Sigmoid colon (tissue), 7 donors: ENCODE measurements around the gene IQCE. TPM values are rescaled to one million over a fixed set of nuclear protein-coding genes. Genes with fewer than 3 reads are reported as not detected.

Experiments
- DNase-seq: peaks from one replicate; pipeline ENCODE4 v3.0.0-alpha.2; 2019
- H3K27ac ChIP-seq, 4 donors: fragments of 200-600 bp; sonication (generic); one replicate each; pipeline ENCODE4 v1.5.1; 2016 to 2019; ENCODE audit warnings: mild to moderate bottlenecking in 1 of 4
- H3K27me3 ChIP-seq, 3 donors: fragments of 200-600 bp; sonication (generic); one replicate each; pipeline ENCODE4 v1.5.1; 2019; ENCODE audit warnings: mild to moderate bottlenecking in 1 of 3
- H3K36me3 ChIP-seq, 4 donors: fragments of 200-600 bp; sonication (generic); one replicate each; pipeline ENCODE4 v1.5.1; 2016 to 2019
- H3K4me1 ChIP-seq, 4 donors: fragments of 200-600 bp; sonication (generic); one replicate each; pipeline ENCODE4 v1.5.1; 2017 to 2019
- H3K4me3 ChIP-seq, 4 donors: fragments of 200-600 bp; sonication (generic); one replicate each; pipeline ENCODE4 v1.5.1; 2017 to 2019; ENCODE audit warnings: mild to moderate bottlenecking in 2 of 4, moderate library complexity in 1 of 4
- H3K9me3 ChIP-seq, 4 donors: fragments of 200-600 bp in 3 of 4; sonication (generic) in 3 of 4; one replicate each; pipeline versions ENCODE4 v1.5.1 to v1.6.1; 2013 to 2019
- CTCF ChIP-seq, 4 experiments: fragments of 450-650 bp in 3 of 4; fragments of 200-600 bp in 1 of 4; IDR thresholded peaks; one replicate each; pipeline ENCODE4 v1.5.1; 2016 to 2019; ENCODE audit warnings: antibody characterized with exemption in 4 of 4, mild to moderate bottlenecking in 3 of 4, moderate library complexity in 2 of 4
- EP300 ChIP-seq, 4 donors: sonication (generic); formaldehyde crosslinking; IDR thresholded peaks; one replicate each; pipeline ENCODE4 v1.6.1; 2017; ENCODE audit warnings: antibody characterized with exemption in 4 of 4
- POLR2A ChIP-seq, 2 donors: fragments of 450-650 bp; IDR thresholded peaks; one replicate each; pipeline ENCODE4 v1.6.1; 2016; ENCODE audit warnings: antibody characterized with exemption in 2 of 2, mild to moderate bottlenecking in 2 of 2, moderate library complexity in 2 of 2
- POLR2AphosphoS5 ChIP-seq, 4 donors: sonication (generic); formaldehyde crosslinking; IDR thresholded peaks; one replicate each; pipeline ENCODE4 v1.6.1; 2017; ENCODE audit warnings: antibody characterized with exemption in 4 of 4
- whole genome bisulfite sequencing, 2 donors: extraction: QIAGEN DNeasy Blood & Tissue Kit; methylation state at CpG; one replicate each; pipeline ENCODE4 v1.1.7; 2013; 5-methylcytosine and 5-hydroxymethylcytosine counted together
- intact Hi-C: fragments of 100-400 bp; cut with DNase I; formaldehyde crosslinking; loops from one replicate; pipeline ENCODE4 v1.15.1; 2023
- polyA plus RNA-seq, 3 donors: library from polyadenylated mRNA; stranded (reverse); fragments of 200-250 nt; gene quantifications; one replicate each; pipeline ENCODE4 v1.2.3, GENCODE V29; 2013
- total RNA-seq, 4 donors: library from RNA; depleted of rRNA; stranded (reverse); fragments of >200 nt; gene quantifications; one replicate each; pipeline ENCODE4 v1.1.0, GENCODE V29; 2016
- donor health status: healthy with polysubstance abuse.
- donor health status: Bipolar disorder and iron deficiency.
- donor health status: healthy.

Gene IQCE
- total and polyA plus RNA-seq, 7 donors: 6.4 to 22.4 (median 9.6) TPM

DNA sequence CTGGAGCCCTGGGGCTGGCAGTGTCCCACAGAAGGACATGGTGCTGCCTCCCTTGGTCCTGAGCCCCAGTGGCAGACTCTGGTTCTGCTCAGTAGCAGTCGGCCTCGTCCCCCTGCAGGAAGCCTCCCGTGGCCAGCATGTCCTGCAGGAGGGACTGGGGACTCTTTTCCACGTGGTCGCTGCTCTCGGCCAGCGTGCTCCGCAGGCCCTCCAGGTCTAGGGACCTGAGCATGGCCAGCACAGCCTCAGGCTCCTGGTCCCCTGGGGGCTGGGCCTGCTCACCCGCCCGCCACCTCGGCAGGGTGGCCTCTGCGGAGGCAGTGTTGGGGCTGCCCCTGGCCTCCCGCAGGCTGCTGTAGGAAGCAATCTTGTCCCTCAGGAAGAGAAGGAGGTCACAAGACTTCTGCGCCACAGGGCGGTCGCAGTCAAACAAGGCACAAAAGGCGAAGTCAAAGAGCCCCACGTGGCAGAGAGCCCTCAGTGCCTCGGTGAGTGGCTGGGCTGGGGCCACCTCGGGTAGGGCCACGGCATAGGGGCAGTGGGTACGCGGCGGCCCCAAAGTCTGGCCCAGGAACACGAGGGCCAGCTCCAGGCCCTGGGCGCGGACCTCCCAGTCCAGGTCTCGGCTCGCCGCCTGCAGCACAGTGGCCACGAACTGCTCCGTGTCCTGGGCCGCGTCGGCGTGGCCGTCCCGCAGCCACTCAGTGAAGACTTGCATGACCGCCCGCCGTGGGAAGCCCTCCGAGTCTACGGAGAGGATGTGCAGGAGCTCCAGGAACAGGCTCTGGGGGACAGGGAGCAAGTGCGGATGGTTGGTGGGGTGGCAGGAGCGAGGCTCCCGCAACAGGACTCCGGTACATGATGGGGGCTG lies 20.6 kb upstream of the IQCE start:
- Histone ChIP-seq H3K27ac (no peak overlapping the region), H3K27me3 (no peaks in the 10 kb centered on the region), H3K36me3 (peaks cover 0 to 53% (median 34%) of the 10 kb centered on the region in 4 donors), H3K4me1 (no peaks in the 10 kb centered on the region), H3K9me3 (no peaks in the 10 kb centered on the region), H3K4me3 (no peak overlapping the region)
- 92 to 94% methylated on average over 47 of the region's 47 CpGs for WGBS, 2 donors
- TF ChIP-seq POLR2A (IDR thresholded peaks at IDR 0.05) (no peak), CTCF (IDR thresholded peaks at IDR 0.05) (no peak)
- intact Hi-C loops: no loop called here
- DNase-seq: peak; percentile 65

DNA sequence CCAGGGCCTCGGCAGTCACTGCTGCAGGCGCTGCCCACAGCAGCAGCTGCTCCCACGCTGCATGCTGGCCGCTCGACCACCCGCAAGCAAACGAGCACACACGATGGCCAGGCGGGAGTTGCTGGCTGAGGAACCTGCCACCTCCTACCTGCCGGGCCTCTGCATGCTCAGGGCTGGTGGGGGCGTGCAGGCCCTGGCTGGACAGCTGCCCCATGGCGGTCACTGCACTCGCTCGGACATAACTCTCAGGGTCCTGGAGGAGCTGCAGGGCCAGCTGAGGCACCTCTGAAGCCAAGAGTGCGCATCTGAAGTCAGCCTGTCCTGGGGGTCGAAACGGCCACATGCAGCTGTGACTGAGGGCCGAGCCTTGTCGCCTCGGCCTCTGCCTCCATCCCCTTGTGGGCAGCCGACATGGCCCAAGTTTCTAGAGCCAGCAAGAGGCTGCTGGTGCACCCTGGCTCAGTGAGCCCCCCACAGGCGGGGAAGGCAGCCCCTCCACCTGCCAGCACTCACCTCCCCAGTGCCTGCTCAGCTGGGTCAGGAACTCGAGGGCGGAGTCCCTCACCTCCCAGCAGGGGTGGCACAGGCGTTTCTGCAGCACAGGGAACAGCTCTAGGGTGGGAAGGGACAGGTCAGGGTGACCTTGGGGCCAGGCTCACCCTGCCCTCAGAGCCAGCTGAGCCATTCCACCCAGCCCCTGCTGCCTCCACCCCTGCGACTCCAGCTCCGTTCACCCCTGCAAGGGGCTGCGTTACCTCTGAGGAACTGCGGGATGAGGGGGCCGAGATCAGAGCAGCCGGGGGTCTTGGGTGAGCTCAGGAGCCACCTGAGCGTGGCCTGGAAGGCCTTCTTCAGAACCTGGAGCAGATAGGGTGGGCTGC lies 19.5 kb upstream of the IQCE start:
- no peak for TF ChIP-seq POLR2AphosphoS5 (IDR thresholded peaks at IDR 0.05)
- TF ChIP-seq EP300 (IDR thresholded peaks at IDR 0.05): no peak
- no peak for TF ChIP-seq POLR2A (IDR thresholded peaks at IDR 0.05)
- no peak for TF ChIP-seq CTCF (IDR thresholded peaks at IDR 0.05)
- Histone ChIP-seq H3K9me3 (no peaks in the 10 kb centered on the region), H3K4me1 (no peaks in the 10 kb centered on the region), H3K27ac (no peak overlapping the region), H3K27me3 (no peaks in the 10 kb centered on the region), H3K4me3 (no peak overlapping the region), H3K36me3 (peaks cover 0 to 64% (median 42%) of the 10 kb centered on the region in 4 donors)
- 92% methylated on average over 32 of the region's 32 CpGs for WGBS, 2 donors
- peak; percentile 55 for DNase-seq
- intact Hi-C loops: no loop called here

- DNase-seq: no peak
- peaks cover 0 to 72% (median 48%) of the 10 kb centered on the region in 4 donors for H3K36me3 ChIP-seq
- no peak for TF ChIP-seq POLR2AphosphoS5 (IDR thresholded peaks at IDR 0.05)
- TF ChIP-seq POLR2A (IDR thresholded peaks at IDR 0.05): no peak
- no peak for TF ChIP-seq CTCF (IDR thresholded peaks at IDR 0.05)
- no peak for TF ChIP-seq EP300 (IDR thresholded peaks at IDR 0.05)
- H3K4me1 ChIP-seq: no peaks in the 10 kb centered on the region
- WGBS, 2 donors: 92 to 94% methylated on average over 7 of the region's 7 CpGs
- no peaks in the 10 kb centered on the region for H3K9me3 ChIP-seq
- no peaks in the 10 kb centered on the region for H3K27me3 ChIP-seq
- no peak overlapping the region for H3K27ac ChIP-seq
- H3K4me3 ChIP-seq: no peak overlapping the region
- intact Hi-C loops: no loop called here
Measured at GRCh38 chr7:2540133-2540532, 18.6 kb upstream of the IQCE start.

DNA sequence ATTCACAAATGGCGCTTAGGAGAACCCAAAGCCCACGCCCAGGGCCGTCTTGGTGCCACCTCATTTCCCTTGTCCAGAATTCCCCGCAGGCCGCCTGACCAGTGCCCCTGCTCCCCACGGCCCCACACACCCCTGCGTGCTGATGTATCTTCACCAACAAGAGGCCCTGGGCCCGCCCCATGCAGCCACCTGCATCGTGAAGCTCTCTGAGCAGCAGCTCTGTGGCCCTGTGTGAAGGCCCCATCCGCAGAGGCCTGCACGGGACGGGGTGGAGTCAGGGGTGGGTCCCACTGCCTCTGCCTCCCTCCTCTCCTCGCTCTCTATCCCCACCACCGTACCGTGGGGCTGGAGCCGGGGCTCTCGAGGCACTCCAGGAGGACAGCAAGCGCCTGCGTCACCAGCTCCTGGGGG lies 18.1 kb upstream of the IQCE start:
- Histone ChIP-seq H3K4me1 (no peaks in the 10 kb centered on the region), H3K36me3 (peaks cover 0 to 76% (median 49%) of the 10 kb centered on the region in 4 donors), H3K27me3 (no peaks in the 10 kb centered on the region), H3K27ac (no peak overlapping the region), H3K9me3 (no peaks in the 10 kb centered on the region), H3K4me3 (no peak overlapping the region)
- DNase-seq: peak; percentile 57
- WGBS, 2 donors: 93 to 94% methylated on average over 19 of the region's 19 CpGs
- intact Hi-C loops: no loop called here
- TF ChIP-seq POLR2AphosphoS5 (IDR thresholded peaks at IDR 0.05): no peak
- TF ChIP-seq POLR2A (IDR thresholded peaks at IDR 0.05): no peak
